Keratinocyte (primary cell): ENCODE results near the gene SMO. TPM values are rescaled to one million over a fixed set of nuclear protein-coding genes. Genes with fewer than 3 reads are reported as not detected.

Experiments used
- DNase-seq: peaks from one replicate; pipeline ENCODE4 v3.0.0-alpha.2; 2011; ENCODE audit warnings: low read depth, missing footprints, low spot score
- FAIRE-seq: peaks from 2 replicates; lab custom pipeline; 2011; peaks lifted over from hg19 to GRCh38; lab: Jason Lieb, UNC
- H2AFZ ChIP-seq: 2 replicates; pipeline ENCODE4 v1.6.0; 2012; ENCODE audit warnings: low read length, control low read depth, inconsistent platforms; ENCODE audit not compliant: control insufficient read depth
- H3K27ac ChIP-seq: 2 replicates; pipeline ENCODE4 v1.5.1; 2011; ENCODE audit warnings: low read length; ENCODE audit not compliant: control insufficient read depth, insufficient read depth
- H3K27me3 ChIP-seq: 3 replicates; pipeline ENCODE4 v1.6.0; 2011; ENCODE audit warnings: low read length; ENCODE audit not compliant: control insufficient read depth, insufficient read depth; ENCODE audit errors: extremely low read depth
- H3K36me3 ChIP-seq, 2 experiments: 2 replicates in 1 of 2; 3 replicates in 1 of 2; pipeline ENCODE4 v1.5.1; 2011; ENCODE audit warnings: low read length in 2 of 2, mild to moderate bottlenecking in 1 of 2; ENCODE audit not compliant: control insufficient read depth in 2 of 2, insufficient read depth in 2 of 2; ENCODE audit errors: extremely low read depth in 1 of 2
- H3K4me1 ChIP-seq: 3 replicates; pipeline ENCODE4 v1.5.1; 2011; ENCODE audit warnings: low read length; ENCODE audit not compliant: control insufficient read depth, insufficient read depth; ENCODE audit errors: extremely low read depth
- H3K4me2 ChIP-seq: 3 replicates; pipeline ENCODE4 v1.6.0; 2011; ENCODE audit warnings: low read depth, low read length; ENCODE audit not compliant: control insufficient read depth, insufficient read depth; ENCODE audit errors: extremely low read depth
- H3K4me3 ChIP-seq, 3 experiments: fragments of 200-600 bp in 1 of 3; sonication (generic) in 1 of 3; 2 replicates in 2 of 3; 3 replicates in 1 of 3; pipeline ENCODE4 v1.5.1; 2011 to 2016; ENCODE audit warnings: low read length in 3 of 3, mild to moderate bottlenecking in 3 of 3, control low read depth in 2 of 3, inconsistent platforms in 1 of 3, low read depth in 1 of 3, mixed read lengths in 1 of 3, mixed run types in 1 of 3, moderate library complexity in 1 of 3; ENCODE audit not compliant: control insufficient read depth in 2 of 3, insufficient read depth in 2 of 3; ENCODE audit errors: extremely low read depth in 1 of 3
- H3K79me2 ChIP-seq: 2 replicates; pipeline ENCODE4 v1.6.0; 2012; ENCODE audit warnings: low read length; ENCODE audit not compliant: control insufficient read depth, insufficient read depth
- H3K9ac ChIP-seq: 3 replicates; pipeline ENCODE4 v1.6.0; 2011; ENCODE audit warnings: low read length; ENCODE audit not compliant: control insufficient read depth, insufficient read depth; ENCODE audit errors: extremely low read depth
- H3K9me1 ChIP-seq: 3 replicates; pipeline ENCODE4 v1.6.0; 2011; ENCODE audit warnings: low read length; ENCODE audit not compliant: control insufficient read depth, insufficient read depth; ENCODE audit errors: extremely low read depth
- H3K9me3 ChIP-seq: 2 replicates; pipeline ENCODE4 v1.5.1; 2012; ENCODE audit warnings: low read depth, low read length; ENCODE audit not compliant: control insufficient read depth
- H4K20me1 ChIP-seq: 3 replicates; pipeline ENCODE4 v1.6.0; 2011; ENCODE audit warnings: low read length; ENCODE audit not compliant: control insufficient read depth, insufficient read depth; ENCODE audit errors: extremely low read depth
- EZH2 ChIP-seq: IDR thresholded peaks from one replicate; pipeline ENCODE4 v1.6.1; 2012; ENCODE audit warnings: inconsistent platforms, mild to moderate bottlenecking, low read length, moderate library complexity
- dilution Hi-C: fragments of 300-500 bp; cut with MboI; formaldehyde crosslinking; loops from one replicate; pipeline ENCODE4 v1.7.0; 2020; ENCODE audit warnings: low sequenced_read_pairs; ENCODE audit not compliant: extremely low pct_ligation_motif_present
- polyA plus RNA-seq, 5 experiments: library from polyadenylated mRNA; depleted of rRNA in 3 of 5; stranded (reverse) in 3 of 5; stranded (forward) in 1 of 5; unstranded in 1 of 5; fragments of >200 nt; gene quantifications; 1 replicate in 1 of 5; 2 replicates in 3 of 5; 3 replicates in 1 of 5; pipeline versions ENCODE4 v1.2.1 to v1.2.3, GENCODE V29; 2011 to 2012; ENCODE audit warnings: missing spikeins in 2 of 5, low read depth in 1 of 5, low replicate concordance in 1 of 5
- TF ChIP-seq, protein P1 (sequence below), 3 experiments: IDR thresholded peaks in 1 of 3; conservative IDR thresholded peaks in 1 of 3; optimal IDR thresholded peaks in 1 of 3; 2 replicates in 2 of 3; 3 replicates in 1 of 3; pipeline versions ENCODE3 to v1.5.1; 2011; ENCODE audit warnings: low read length in 3 of 3, mild to moderate bottlenecking in 3 of 3, moderate library complexity in 2 of 3, control low read depth in 1 of 3, inconsistent platforms in 1 of 3; ENCODE audit not compliant: insufficient read depth in 2 of 3; ENCODE audit errors: extremely low read depth in 1 of 3

The SMO gene
- polyA plus RNA-seq, 1 donor (not counting 4 experiments of a cell fraction or from before 2014, with no cell fraction given) = 3.9 TPM

DNA sequence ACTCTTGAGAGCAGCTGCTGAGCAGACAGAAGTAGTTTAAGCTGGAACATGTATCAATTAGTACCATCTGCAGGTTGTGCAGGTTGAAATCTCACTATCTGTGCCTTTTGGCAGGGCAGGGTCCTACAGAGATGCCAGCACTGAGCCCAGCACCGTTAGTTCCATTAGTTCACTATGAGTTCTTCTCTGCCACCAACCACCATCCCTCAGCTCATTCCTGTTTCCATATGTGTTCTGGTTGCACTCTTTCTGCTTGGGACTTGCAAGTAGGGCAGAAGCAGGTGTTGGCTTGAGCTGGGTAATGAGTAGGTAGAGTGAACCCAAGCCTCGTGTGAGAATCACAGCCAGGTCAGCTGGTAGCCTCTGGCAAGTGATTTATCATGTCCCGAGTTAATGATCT is 2.8 kb downstream of the SMO start:
- FAIRE-seq = no peak
- dilution Hi-C loops = no loop called here

DNA sequence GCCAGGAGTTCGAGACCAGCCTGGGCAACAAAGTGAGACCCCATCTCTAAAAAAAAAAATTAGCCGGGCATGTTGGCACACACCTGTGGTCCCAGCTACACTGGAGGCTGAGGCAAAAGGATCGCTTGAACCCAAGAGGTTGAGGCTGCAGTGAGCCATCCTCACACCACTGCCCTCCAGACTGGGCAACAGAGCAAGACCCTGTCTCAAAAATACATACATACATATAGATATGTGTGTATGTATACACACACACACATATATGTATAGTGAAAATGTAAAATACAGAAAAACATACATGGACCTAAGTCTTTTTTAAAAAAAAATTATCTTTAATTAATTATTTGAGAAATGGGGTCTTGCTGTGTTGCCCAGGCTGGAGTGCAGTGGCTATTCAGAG is 5.5 kb downstream of the SMO start:
- DNase-seq (no peak), FAIRE-seq (no peak)
- no peak overlapping the region for H3K27ac ChIP-seq
- H3K9ac ChIP-seq = no peak overlapping the region
- no peak for TF ChIP-seq EZH2
- TF ChIP-seq, protein P1, sequence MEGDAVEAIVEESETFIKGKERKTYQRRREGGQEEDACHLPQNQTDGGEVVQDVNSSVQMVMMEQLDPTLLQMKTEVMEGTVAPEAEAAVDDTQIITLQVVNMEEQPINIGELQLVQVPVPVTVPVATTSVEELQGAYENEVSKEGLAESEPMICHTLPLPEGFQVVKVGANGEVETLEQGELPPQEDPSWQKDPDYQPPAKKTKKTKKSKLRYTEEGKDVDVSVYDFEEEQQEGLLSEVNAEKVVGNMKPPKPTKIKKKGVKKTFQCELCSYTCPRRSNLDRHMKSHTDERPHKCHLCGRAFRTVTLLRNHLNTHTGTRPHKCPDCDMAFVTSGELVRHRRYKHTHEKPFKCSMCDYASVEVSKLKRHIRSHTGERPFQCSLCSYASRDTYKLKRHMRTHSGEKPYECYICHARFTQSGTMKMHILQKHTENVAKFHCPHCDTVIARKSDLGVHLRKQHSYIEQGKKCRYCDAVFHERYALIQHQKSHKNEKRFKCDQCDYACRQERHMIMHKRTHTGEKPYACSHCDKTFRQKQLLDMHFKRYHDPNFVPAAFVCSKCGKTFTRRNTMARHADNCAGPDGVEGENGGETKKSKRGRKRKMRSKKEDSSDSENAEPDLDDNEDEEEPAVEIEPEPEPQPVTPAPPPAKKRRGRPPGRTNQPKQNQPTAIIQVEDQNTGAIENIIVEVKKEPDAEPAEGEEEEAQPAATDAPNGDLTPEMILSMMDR (optimal IDR thresholded peaks at IDR 0.05 in 1 of 3, IDR thresholded peaks at IDR 0.05 in 1 of 3, conservative IDR thresholded peaks at IDR 0.05 in 1 of 3; ENCODE audit: extremely low read depth in 1 of 3, insufficient read depth in 2 of 3, low read length in 3 of 3) = no peak
- no peaks in the 10 kb centered on the region for H3K9me3 ChIP-seq
- no peaks in the 10 kb centered on the region for H3K27me3 ChIP-seq
- peaks cover 4% of the 10 kb centered on the region for H3K4me1 ChIP-seq
- dilution Hi-C loops = no loop called here
- no peaks in the 10 kb centered on the region for H3K9me1 ChIP-seq
- H3K4me2 ChIP-seq = no peak overlapping the region
- no peaks in the 10 kb centered on the region for H4K20me1 ChIP-seq
- H2AFZ ChIP-seq = no peak overlapping the region
- H3K4me3 ChIP-seq = no peak overlapping the region
- H3K79me2 ChIP-seq = no peaks in the 10 kb centered on the region
- H3K36me3 ChIP-seq = no peaks in the 10 kb centered on the region

More for the DNA sequence above, 2.8 kb downstream of the SMO start:
- Histone ChIP-seq H3K9me3 (no peaks in the 10 kb centered on the region), H4K20me1 (no peaks in the 10 kb centered on the region), H3K79me2 (no peaks in the 10 kb centered on the region), H3K36me3 (no peaks in the 10 kb centered on the region), H3K4me2 (no peak overlapping the region), H3K4me1 (peaks cover 4% of the 10 kb centered on the region), H3K9ac (no peak overlapping the region), H3K27me3 (no peaks in the 10 kb centered on the region), H2AFZ (no peak overlapping the region), H3K4me3 (no peak overlapping the region), H3K9me1 (no peaks in the 10 kb centered on the region), H3K27ac (no peak overlapping the region)
- DNase-seq = no peak
- TF ChIP-seq, protein P1 (optimal IDR thresholded peaks at IDR 0.05 in 1 of 3, IDR thresholded peaks at IDR 0.05 in 1 of 3, conservative IDR thresholded peaks at IDR 0.05 in 1 of 3; ENCODE audit: extremely low read depth in 1 of 3, insufficient read depth in 2 of 3, low read length in 3 of 3) = no peak
- TF ChIP-seq EZH2 = no peak
